H1 (cell line): Measurements from ENCODE around the gene TAF1B.

Source experiments
- CHD1 ChIP-seq: IDR thresholded peaks from 2 replicates; pipeline ENCODE4 v1.6.1; 2012; ENCODE audit warnings: low read depth, low read length, improper control_type of control experiment
- CREB1 ChIP-seq: IDR thresholded peaks from 2 replicates; pipeline ENCODE4 v1.6.1; 2012; ENCODE audit warnings: inconsistent platforms
- CTCF ChIP-seq, 3 experiments: IDR thresholded peaks; 1 replicate in 2 of 3; 2 replicates in 1 of 3; pipeline versions ENCODE4 v1.5.1 to v1.6.1; 2011; ENCODE audit warnings: low read length in 3 of 3, mild to moderate bottlenecking in 3 of 3, inconsistent platforms in 2 of 3, low read depth in 1 of 3, moderate library complexity in 1 of 3; ENCODE audit not compliant: insufficient read depth in 1 of 3; ENCODE audit errors: control extremely low read depth in 1 of 3
- E2F6 ChIP-seq: IDR thresholded peaks from 2 replicates; pipeline ENCODE4 v1.6.1; 2012; ENCODE audit warnings: inconsistent platforms
- EZH2 ChIP-seq: fragments of 200-600 bp; sonication (generic); IDR thresholded peaks from 2 replicates; pipeline ENCODE4 v1.7.1; 2012; ENCODE audit warnings: low read depth, mild to moderate bottlenecking, moderate library complexity, low read length, inconsistent platforms; ENCODE audit not compliant: severe bottlenecking
- POLR2A ChIP-seq, 2 experiments: IDR thresholded peaks; 1 replicate in 1 of 2; 2 replicates in 1 of 2; pipeline ENCODE4 v1.6.1; 2011; ENCODE audit warnings: low read depth in 2 of 2, low read length in 2 of 2, mild to moderate bottlenecking in 2 of 2; ENCODE audit errors: control extremely low read depth in 1 of 2
- RFX5 ChIP-seq: IDR thresholded peaks from 2 replicates; pipeline ENCODE4 v1.6.1; 2011; ENCODE audit warnings: low read depth, low read length, improper control_type of control experiment, borderline replicate concordance
- RNF2 ChIP-seq: fragments of 200-900, 300-1000 bp; sonication (generic); IDR thresholded peaks from 2 replicates; pipeline ENCODE4 v1.7.1; 2016; ENCODE audit warnings: borderline replicate concordance, low read depth, mild to moderate bottlenecking, antibody characterized with exemption, low read length; ENCODE audit not compliant: poor library complexity, severe bottlenecking; ENCODE audit errors: missing control alignments
- RXRA ChIP-seq: IDR thresholded peaks from 2 replicates; pipeline ENCODE4 v1.6.1; 2011; ENCODE audit warnings: low read depth, mild to moderate bottlenecking, low read length, moderate library complexity; ENCODE audit not compliant: insufficient read depth
- SP2 ChIP-seq: IDR thresholded peaks from 2 replicates; pipeline ENCODE4 v1.6.1; 2012; ENCODE audit warnings: mild to moderate bottlenecking, low read length, inconsistent platforms
- TAF7 ChIP-seq: optimal IDR thresholded peaks from 2 replicates; pipeline ENCODE3; 2011; ENCODE audit warnings: low read depth, mild to moderate bottlenecking, inconsistent platforms, low read length, moderate library complexity, borderline replicate concordance
- TEAD4 ChIP-seq: IDR thresholded peaks from 2 replicates; pipeline ENCODE4 v1.6.1; 2012; ENCODE audit warnings: low read depth, low read length, inconsistent platforms, mixed read lengths
- USF2 ChIP-seq: IDR thresholded peaks from 2 replicates; pipeline ENCODE4 v1.6.1; 2011; ENCODE audit warnings: low read length, improper control_type of control experiment

- TF ChIP-seq TEAD4 (no peak), CTCF (IDR thresholded peaks at IDR 0.05; ENCODE audit: control extremely low read depth in 1 of 3, insufficient read depth in 1 of 3, low read depth in 1 of 3, low read length in 3 of 3) (no peak), TAF7 (no peak), CREB1 (no peak), USF2 (no peak), RFX5 (no peak), CHD1 (no peak), POLR2A (IDR thresholded peaks at IDR 0.05; ENCODE audit: control extremely low read depth in 1 of 2, low read depth in 2 of 2, low read length in 2 of 2) (no peak), E2F6 (no peak), EZH2 (no peak), RXRA (no peak), RNF2 (no peak), SP2 (no peak)
Measured at GRCh38 chr2:9958057-9958456, 114.8 kb downstream of the TAF1B start.
